RWPE2 (cell line): ENCODE data around the gene TRAPPC5.

Experiments
- ATAC-seq: fragments of 200-7000 bp; cut with Tn5 transposase; 3 replicates; pipeline ENCODE4 v1.9.1; 2021; ENCODE audit warnings: low read depth
- DNase-seq: peaks from one replicate; pipeline ENCODE4 v3.0.0-alpha.2; 2020; ENCODE audit warnings: low spot score
- H3K27ac ChIP-seq: fragments of 450-650 bp; 2 replicates; pipeline ENCODE4 v1.5.1; 2017; ENCODE audit warnings: mild to moderate bottlenecking; ENCODE audit not compliant: poor library complexity, severe bottlenecking
- H3K27me3 ChIP-seq: fragments of 250-450 bp; sonication (Bioruptor Pico); 2 replicates; pipeline ENCODE4 v1.5.1; 2021; ENCODE audit warnings: mild to moderate bottlenecking, moderate library complexity; ENCODE audit not compliant: insufficient read depth, poor library complexity, severe bottlenecking
- H3K36me3 ChIP-seq: fragments of 250-450 bp; sonication (Bioruptor Pico); 2 replicates; pipeline ENCODE4 v1.5.1; 2020; ENCODE audit warnings: low read depth, mild to moderate bottlenecking, moderate library complexity
- H3K4me1 ChIP-seq: fragments of 250-450 bp; sonication (Bioruptor Pico); 2 replicates; pipeline ENCODE4 v1.5.1; 2021; ENCODE audit warnings: mild to moderate bottlenecking, moderate library complexity; ENCODE audit not compliant: insufficient read depth, poor library complexity, severe bottlenecking
- H3K4me3 ChIP-seq: fragments of 250-450 bp; sonication (Bioruptor Pico); 2 replicates; pipeline ENCODE4 v1.5.1; 2021; ENCODE audit warnings: mild to moderate bottlenecking, moderate library complexity; ENCODE audit not compliant: severe bottlenecking
- H3K9me3 ChIP-seq: fragments of 250-450 bp; sonication (Bioruptor Pico); 2 replicates; pipeline ENCODE4 v1.5.1; 2021; ENCODE audit warnings: mild to moderate bottlenecking, moderate library complexity; ENCODE audit not compliant: severe bottlenecking
- TF ChIP-seq, protein P1 (sequence below): fragments of 450-650 bp; IDR thresholded peaks from one replicate; pipeline ENCODE4 v1.5.1; 2017; ENCODE audit warnings: mild to moderate bottlenecking, moderate library complexity; ENCODE audit not compliant: poor library complexity, severe bottlenecking

TRAPPC5 gene

DNA sequence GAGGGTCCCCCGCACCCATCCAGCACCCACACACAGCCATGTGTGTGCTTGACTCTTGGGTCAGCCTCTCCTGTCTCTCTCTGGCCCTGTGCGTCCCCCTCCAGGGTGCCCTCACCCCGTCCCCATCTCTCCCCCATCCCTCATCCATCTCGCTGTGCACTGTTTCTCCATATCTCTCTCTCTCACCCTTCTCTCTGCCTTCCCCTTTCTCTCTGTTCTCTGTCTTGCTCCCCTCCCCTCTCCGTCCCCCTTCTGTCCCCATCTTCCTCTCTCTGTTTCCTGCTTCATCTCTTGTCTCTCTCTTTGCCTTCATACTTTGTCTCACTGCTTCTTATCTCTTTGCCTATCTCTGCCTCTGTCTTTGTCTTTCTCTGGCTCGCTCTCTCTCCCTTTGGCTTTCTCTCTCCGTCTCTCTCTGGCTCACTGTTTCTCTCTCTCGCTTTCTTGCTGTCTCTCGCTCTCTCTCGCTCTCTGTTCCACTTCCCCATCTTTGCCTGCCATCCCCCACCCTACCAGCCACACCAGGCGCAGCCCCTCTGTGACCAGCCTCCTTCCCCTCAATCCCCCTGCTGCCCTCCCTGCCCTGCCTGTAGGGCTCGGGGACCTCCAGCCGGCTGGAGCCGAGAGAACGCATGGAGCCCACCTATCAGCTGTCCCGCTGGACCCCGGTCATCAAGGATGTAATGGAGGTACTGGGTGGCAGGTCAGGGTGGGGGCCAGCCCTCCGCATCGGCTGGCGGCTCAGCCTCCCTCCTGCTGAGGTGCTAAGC is 34.8 kb upstream of the TRAPPC5 start:
- Histone ChIP-seq H3K27ac (no peak overlapping the region), H3K27me3 (no peaks in the 10 kb centered on the region), H3K36me3 (no peaks in the 10 kb centered on the region), H3K4me3 (no peak overlapping the region), H3K9me3 (no peaks in the 10 kb centered on the region), H3K4me1 (no peaks in the 10 kb centered on the region)
- ATAC-seq (no peak), DNase-seq (no peak)
- TF ChIP-seq, protein P1, sequence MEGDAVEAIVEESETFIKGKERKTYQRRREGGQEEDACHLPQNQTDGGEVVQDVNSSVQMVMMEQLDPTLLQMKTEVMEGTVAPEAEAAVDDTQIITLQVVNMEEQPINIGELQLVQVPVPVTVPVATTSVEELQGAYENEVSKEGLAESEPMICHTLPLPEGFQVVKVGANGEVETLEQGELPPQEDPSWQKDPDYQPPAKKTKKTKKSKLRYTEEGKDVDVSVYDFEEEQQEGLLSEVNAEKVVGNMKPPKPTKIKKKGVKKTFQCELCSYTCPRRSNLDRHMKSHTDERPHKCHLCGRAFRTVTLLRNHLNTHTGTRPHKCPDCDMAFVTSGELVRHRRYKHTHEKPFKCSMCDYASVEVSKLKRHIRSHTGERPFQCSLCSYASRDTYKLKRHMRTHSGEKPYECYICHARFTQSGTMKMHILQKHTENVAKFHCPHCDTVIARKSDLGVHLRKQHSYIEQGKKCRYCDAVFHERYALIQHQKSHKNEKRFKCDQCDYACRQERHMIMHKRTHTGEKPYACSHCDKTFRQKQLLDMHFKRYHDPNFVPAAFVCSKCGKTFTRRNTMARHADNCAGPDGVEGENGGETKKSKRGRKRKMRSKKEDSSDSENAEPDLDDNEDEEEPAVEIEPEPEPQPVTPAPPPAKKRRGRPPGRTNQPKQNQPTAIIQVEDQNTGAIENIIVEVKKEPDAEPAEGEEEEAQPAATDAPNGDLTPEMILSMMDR: no peak

DNA sequence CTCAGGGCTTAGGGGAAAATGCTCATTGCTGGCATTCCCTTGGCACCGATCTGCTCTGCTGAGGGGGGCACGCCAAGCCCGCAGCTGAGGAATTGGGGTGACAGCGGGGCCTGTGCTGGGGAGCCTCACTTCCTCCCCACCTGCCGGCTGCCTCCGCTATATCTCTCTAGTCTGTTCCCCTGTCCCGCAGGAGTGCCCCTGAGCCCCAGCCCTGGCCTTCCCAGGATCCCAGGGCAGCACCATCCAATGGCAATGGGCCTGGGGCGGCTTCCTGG is 34.3 kb upstream of the TRAPPC5 start:
- no peaks in the 10 kb centered on the region for H3K36me3 ChIP-seq
- no peak overlapping the region for H3K27ac ChIP-seq
- TF ChIP-seq, protein P1: no peak
- ATAC-seq (no peak), DNase-seq (no peak)
- no peaks in the 10 kb centered on the region for H3K9me3 ChIP-seq
- no peaks in the 10 kb centered on the region for H3K4me1 ChIP-seq
- no peak overlapping the region for H3K4me3 ChIP-seq
- no peaks in the 10 kb centered on the region for H3K27me3 ChIP-seq

DNA sequence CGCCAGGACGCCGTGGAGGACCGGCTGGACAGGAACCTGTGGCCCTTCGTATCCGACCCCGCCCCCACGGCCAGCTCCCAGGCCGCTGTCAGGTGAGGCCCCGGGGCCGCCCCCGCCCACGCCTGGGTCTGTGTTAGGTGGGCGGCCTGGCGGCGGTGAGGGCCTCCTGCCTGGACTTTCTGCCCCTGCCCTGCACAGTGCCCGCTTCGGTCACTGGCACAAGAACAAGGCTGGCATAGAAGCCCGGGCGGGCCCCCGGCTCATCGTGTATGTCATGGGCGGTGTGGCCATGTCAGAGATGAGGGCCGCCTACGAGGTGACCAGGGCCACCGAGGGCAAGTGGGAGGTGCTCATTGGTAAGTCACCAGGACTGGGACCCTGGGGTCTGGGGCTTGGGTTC is 33.5 kb upstream of the TRAPPC5 start:
- TF ChIP-seq, protein P1: no peak
- no peaks in the 10 kb centered on the region for H3K9me3 ChIP-seq
- H3K4me3 ChIP-seq: no peak overlapping the region
- H3K27ac ChIP-seq: no peak overlapping the region
- H3K27me3 ChIP-seq: no peaks in the 10 kb centered on the region
- DNase-seq (no peak), ATAC-seq (no peak)
- H3K36me3 ChIP-seq: no peaks in the 10 kb centered on the region
- no peaks in the 10 kb centered on the region for H3K4me1 ChIP-seq

DNA sequence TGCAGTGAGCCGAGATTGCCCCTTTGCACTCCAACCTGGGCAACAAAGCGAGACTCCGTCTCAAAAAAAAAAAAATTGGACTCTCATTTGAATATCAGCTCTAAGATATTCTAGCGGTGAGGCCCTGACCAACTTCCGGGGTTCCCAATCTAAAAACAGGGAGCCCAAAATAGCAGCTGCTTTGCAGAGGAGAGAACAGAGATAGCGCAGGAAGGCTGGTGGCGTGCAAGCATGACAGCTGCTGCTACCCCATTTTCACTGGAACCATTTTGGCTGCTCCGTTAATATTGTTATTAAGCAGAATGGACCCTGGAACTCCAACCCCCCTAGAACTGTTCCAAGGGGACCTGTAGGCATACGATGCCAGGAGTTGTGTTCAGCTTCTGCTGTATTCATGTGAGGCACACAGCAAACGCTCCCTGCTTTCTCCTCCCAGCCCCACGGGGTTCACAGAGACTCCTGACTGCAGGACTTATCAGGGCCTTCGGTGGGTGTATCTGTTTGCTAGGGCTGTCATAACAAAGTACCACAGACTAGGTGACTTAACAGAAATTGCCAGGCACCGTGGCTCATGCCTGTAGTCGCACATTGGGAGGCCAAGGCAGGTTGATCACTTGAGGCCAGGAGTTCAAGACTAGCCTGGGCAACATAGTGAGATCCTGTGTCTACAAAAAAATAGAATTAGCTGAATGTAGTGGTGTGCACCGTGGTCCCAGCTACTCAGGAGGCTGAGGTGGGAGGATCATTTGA is 32.2 kb upstream of the TRAPPC5 start:
- H3K27me3 ChIP-seq: no peaks in the 10 kb centered on the region
- no peaks in the 10 kb centered on the region for H3K36me3 ChIP-seq
- no peaks in the 10 kb centered on the region for H3K9me3 ChIP-seq
- ATAC-seq (no peak), DNase-seq (no peak)
- TF ChIP-seq, protein P1: no peak
- no peak overlapping the region for H3K27ac ChIP-seq
- no peaks in the 10 kb centered on the region for H3K4me1 ChIP-seq
- no peak overlapping the region for H3K4me3 ChIP-seq

DNA sequence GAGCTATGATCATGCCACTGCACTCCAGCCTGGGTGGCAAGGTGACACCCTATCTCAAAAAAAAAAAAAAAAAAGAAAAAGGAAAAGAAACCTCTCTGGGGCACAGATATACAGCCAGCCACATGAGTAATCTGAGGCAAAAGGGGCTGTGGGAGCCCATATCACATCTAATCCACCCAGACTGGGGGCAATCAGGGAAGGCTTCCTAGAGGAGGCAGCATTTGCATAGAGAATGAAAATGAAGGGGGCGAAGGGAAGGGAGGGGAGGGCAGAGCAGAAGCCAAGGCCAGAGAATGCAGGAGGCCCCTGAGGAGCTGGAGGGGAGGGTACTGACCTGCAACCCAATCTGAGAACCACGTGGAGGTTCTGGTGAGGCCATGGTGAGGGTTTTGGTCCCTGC is 30.5 kb upstream of the TRAPPC5 start:
- H3K36me3 ChIP-seq: no peaks in the 10 kb centered on the region
- ATAC-seq: no peak
- no peaks in the 10 kb centered on the region for H3K9me3 ChIP-seq
- H3K4me3 ChIP-seq: no peak overlapping the region
- H3K4me1 ChIP-seq: no peaks in the 10 kb centered on the region
- H3K27me3 ChIP-seq: no peaks in the 10 kb centered on the region
- TF ChIP-seq, protein P1: no peak
- no peak for DNase-seq
- no peak overlapping the region for H3K27ac ChIP-seq
